HCT116 (cell line): ENCODE measurements around the gene RTL1.

Experiments
- ATF3 ChIP-seq: IDR thresholded peaks from 2 replicates; pipeline ENCODE4 v1.6.1; 2012
- CTCF ChIP-seq, 3 experiments: fragments of 200-600 bp in 1 of 3; sonication (generic) in 1 of 3; IDR thresholded peaks in 2 of 3; conservative IDR thresholded peaks in 1 of 3; 2 replicates each; pipeline ENCODE4 v1.5.1; 2012 to 2017; ENCODE audit warnings: low read depth in 2 of 3, low read length in 2 of 3, antibody characterized with exemption in 1 of 3, borderline replicate concordance in 1 of 3, control low read depth in 1 of 3, mild to moderate bottlenecking in 1 of 3, mixed read lengths in 1 of 3, mixed run types in 1 of 3, moderate library complexity in 1 of 3; ENCODE audit not compliant: insufficient read depth in 1 of 3
- EGR1 ChIP-seq: IDR thresholded peaks from 2 replicates; pipeline ENCODE4 v1.6.1; 2012; ENCODE audit warnings: low read depth
- EZH2 ChIP-seq: fragments of 200-600 bp; sonication (generic); IDR thresholded peaks from 2 replicates; pipeline ENCODE4 v1.6.1; 2017; ENCODE audit warnings: antibody characterized with exemption, mixed run types
- FOSL1 ChIP-seq: IDR thresholded peaks from 2 replicates; pipeline ENCODE4 v1.6.1; 2012; ENCODE audit warnings: low read depth
- MAX ChIP-seq: IDR thresholded peaks from 2 replicates; pipeline ENCODE4 v1.6.1; 2012
- POLR2A ChIP-seq: IDR thresholded peaks from 2 replicates; pipeline ENCODE4 v1.7.0; 2011; ENCODE audit warnings: borderline replicate concordance; ENCODE audit not compliant: insufficient read depth, insufficient read length; ENCODE audit errors: extremely low read depth
- POLR2AphosphoS5 ChIP-seq: IDR thresholded peaks from 2 replicates; pipeline ENCODE4 v1.6.1; 2011; ENCODE audit warnings: mild to moderate bottlenecking, low read depth, low read length, moderate library complexity
- RAD21 ChIP-seq: IDR thresholded peaks from 2 replicates; pipeline ENCODE4 v1.6.1; 2012; ENCODE audit warnings: low read depth, mild to moderate bottlenecking
- SIN3A ChIP-seq: IDR thresholded peaks from 2 replicates; pipeline ENCODE4 v1.6.1; 2012; ENCODE audit warnings: low read depth
- TCF7L2 ChIP-seq: IDR thresholded peaks from 2 replicates; pipeline ENCODE4 v1.7.0; 2011; ENCODE audit warnings: borderline replicate concordance, inconsistent platforms; ENCODE audit not compliant: insufficient read depth, insufficient read length; ENCODE audit errors: extremely low read depth
- YY1 ChIP-seq: IDR thresholded peaks from 2 replicates; pipeline ENCODE4 v1.6.1; 2011; ENCODE audit warnings: low read length, low read depth, moderate library complexity, mild to moderate bottlenecking; ENCODE audit not compliant: insufficient replicate concordance; ENCODE audit errors: extremely low read depth

GRCh38 chr14:100857233-100857922 is 46.1 kb downstream of the RTL1 start:
- no peak for TF ChIP-seq SIN3A
- no peak for TF ChIP-seq POLR2A
- TF ChIP-seq RAD21, result no peak
- no peak for TF ChIP-seq CTCF (IDR thresholded peaks at IDR 0.05 in 2 of 3, conservative IDR thresholded peaks at IDR 0.05 in 1 of 3; ENCODE audit: borderline replicate concordance in 1 of 3, insufficient read depth in 1 of 3, low read depth in 2 of 3, low read length in 2 of 3)
- no peak for TF ChIP-seq POLR2AphosphoS5
- TF ChIP-seq EZH2, result no peak
- TF ChIP-seq YY1, result no peak
- TF ChIP-seq EGR1, result no peak
- TF ChIP-seq MAX, result no peak
- TF ChIP-seq FOSL1, result no peak
- no peak for TF ChIP-seq TCF7L2
- no peak for TF ChIP-seq ATF3
